Hepatocyte (in vitro differentiated cells): ENCODE results near the gene GOLGA7B.

Experiments
- CTCF ChIP-seq: fragments of 200-600 bp; sonication (generic); IDR thresholded peaks from 2 replicates; pipeline ENCODE4 v1.5.1; 2016; ENCODE audit warnings: antibody characterized with exemption, mild to moderate bottlenecking; ENCODE audit not compliant: poor library complexity
- EZH2 ChIP-seq: fragments of 200-600 bp; sonication (generic); IDR thresholded peaks from 2 replicates; pipeline ENCODE4 v1.6.1; 2016; ENCODE audit warnings: antibody characterized with exemption, mild to moderate bottlenecking, borderline replicate concordance

GRCh38 chr10:97865488-97865887, 15.8 kb downstream of the GOLGA7B start:
- no peak for TF ChIP-seq CTCF
- TF ChIP-seq EZH2, result no peak
